ENCODE measurements around the gene SLC39A13.
A peak's percentile ranks its signal among the peaks of the same experiment; 100 is the strongest.

SLC39A13 gene

GRCh38 chr11:47375020-47375419, 33.4 kb upstream of the SLC39A13 start:
- H3K27me3 ChIP-seq (ENCODE audit: control insufficient read depth in 1 of 2, insufficient read depth in 2 of 2, low read length in 2 of 2), result no peaks in the 10 kb centered on the region
- H3K4me3 ChIP-seq (ENCODE audit: low read depth in 1 of 2, low read length in 2 of 2), result no peak overlapping the region
- no peak overlapping the region for H3K9ac ChIP-seq (ENCODE audit: low read length)
- no peaks in the 10 kb centered on the region for H3K4me1 ChIP-seq (ENCODE audit: insufficient read depth, low read length)
- H3K36me3 ChIP-seq (ENCODE audit: insufficient read depth, low read length), result no peaks in the 10 kb centered on the region
- no peaks in the 10 kb centered on the region for H3K9me3 ChIP-seq (ENCODE audit: low read length)
- H3K27ac ChIP-seq (ENCODE audit: low read depth, low read length), result no peak overlapping the region

DNA sequence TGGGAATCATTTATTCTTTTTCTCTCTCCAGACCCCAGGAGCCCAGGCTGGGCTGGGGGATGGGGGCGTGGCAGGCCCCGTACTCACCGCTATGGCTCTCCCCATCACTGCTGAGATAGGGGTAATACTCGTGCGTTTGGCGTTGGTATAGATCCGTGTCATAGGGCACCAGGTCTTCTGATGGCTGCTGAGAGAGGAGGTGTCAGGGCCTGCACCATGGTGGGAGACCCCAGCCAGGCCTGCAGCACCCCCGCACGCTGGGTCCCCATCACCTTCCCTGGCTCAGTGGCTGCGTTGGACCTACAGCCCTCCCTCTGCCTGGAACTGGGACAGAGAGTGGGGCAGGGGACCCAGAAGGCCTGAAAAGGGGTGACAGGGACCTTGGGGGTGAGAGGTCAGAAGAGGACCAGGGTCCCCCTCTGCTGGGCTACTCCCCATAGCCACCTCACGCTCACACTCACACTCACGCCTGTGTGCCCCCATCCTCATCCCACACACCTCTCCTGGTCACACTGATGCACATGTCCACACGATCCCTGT, 32.8 kb upstream of the SLC39A13 start:
- Histone ChIP-seq H3K4me3 (ENCODE audit: low read depth in 1 of 2, low read length in 2 of 2) (no peak overlapping the region), H3K36me3 (ENCODE audit: insufficient read depth, low read length) (no peaks in the 10 kb centered on the region), H3K9me3 (ENCODE audit: low read length) (no peaks in the 10 kb centered on the region), H3K27me3 (ENCODE audit: control insufficient read depth in 1 of 2, insufficient read depth in 2 of 2, low read length in 2 of 2) (no peaks in the 10 kb centered on the region), H3K9ac (ENCODE audit: low read length) (no peak overlapping the region), H3K27ac (ENCODE audit: low read depth, low read length) (no peak overlapping the region), H3K4me1 (ENCODE audit: insufficient read depth, low read length) (no peaks in the 10 kb centered on the region)

DNA sequence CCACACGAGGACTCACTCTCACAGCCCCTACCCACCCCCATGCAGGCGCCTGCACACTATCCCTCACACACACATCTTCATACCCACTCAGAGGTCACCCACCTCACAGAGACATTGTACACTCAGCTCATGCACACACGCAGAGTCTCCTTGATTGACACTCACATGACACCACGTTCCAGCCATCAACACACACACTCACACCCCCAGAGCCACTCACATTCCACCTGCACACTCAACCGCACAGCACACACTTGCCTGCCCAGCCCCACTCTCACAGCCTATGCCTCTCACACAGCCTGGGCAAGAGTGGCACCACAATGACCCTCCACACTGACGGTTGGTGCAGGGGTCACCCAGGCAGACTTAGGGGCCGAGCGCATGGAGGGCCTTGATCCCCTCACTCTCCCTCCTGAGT, 32.3 kb upstream of the SLC39A13 start:
- Histone ChIP-seq H3K36me3 (ENCODE audit: insufficient read depth, low read length) (no peaks in the 10 kb centered on the region), H3K27ac (ENCODE audit: low read depth, low read length) (no peak overlapping the region), H3K4me1 (ENCODE audit: insufficient read depth, low read length) (no peaks in the 10 kb centered on the region)

GRCh38 chr11:47376525-47377371, 31.6 kb upstream of the SLC39A13 start:
- peak overlapping the region in 1 of 2 donors; percentile 18 for H3K4me3 ChIP-seq (ENCODE audit: low read depth in 1 of 2, low read length in 2 of 2)
- H3K9me3 ChIP-seq (ENCODE audit: low read length), result no peaks in the 10 kb centered on the region
- H3K4me1 ChIP-seq (ENCODE audit: insufficient read depth, low read length), result no peaks in the 10 kb centered on the region
- no peaks in the 10 kb centered on the region for H3K27me3 ChIP-seq (ENCODE audit: control insufficient read depth in 1 of 2, insufficient read depth in 2 of 2, low read length in 2 of 2)
- no peaks in the 10 kb centered on the region for H3K36me3 ChIP-seq (ENCODE audit: insufficient read depth, low read length)
- no peak overlapping the region for H3K9ac ChIP-seq (ENCODE audit: low read length)
- H3K27ac ChIP-seq (ENCODE audit: low read depth, low read length), result no peak overlapping the region

More for the DNA sequence above, 32.3 kb upstream of the SLC39A13 start:
- Histone ChIP-seq H3K27me3 (ENCODE audit: control insufficient read depth in 1 of 2, insufficient read depth in 2 of 2, low read length in 2 of 2) (no peaks in the 10 kb centered on the region), H3K9ac (ENCODE audit: low read length) (no peak overlapping the region), H3K4me3 (ENCODE audit: low read depth in 1 of 2, low read length in 2 of 2) (peak overlapping the region in 1 of 2 donors; percentile 18), H3K9me3 (ENCODE audit: low read length) (no peaks in the 10 kb centered on the region)

GRCh38 chr11:47377571-47378009, 30.8 kb upstream of the SLC39A13 start:
- Histone ChIP-seq H3K9ac (ENCODE audit: low read length) (no peak overlapping the region), H3K4me3 (ENCODE audit: low read depth in 1 of 2, low read length in 2 of 2) (no peak overlapping the region), H3K27me3 (ENCODE audit: control insufficient read depth in 1 of 2, insufficient read depth in 2 of 2, low read length in 2 of 2) (no peaks in the 10 kb centered on the region), H3K9me3 (ENCODE audit: low read length) (no peaks in the 10 kb centered on the region), H3K4me1 (ENCODE audit: insufficient read depth, low read length) (no peaks in the 10 kb centered on the region), H3K36me3 (ENCODE audit: insufficient read depth, low read length) (no peaks in the 10 kb centered on the region), H3K27ac (ENCODE audit: low read depth, low read length) (no peak overlapping the region)

DNA sequence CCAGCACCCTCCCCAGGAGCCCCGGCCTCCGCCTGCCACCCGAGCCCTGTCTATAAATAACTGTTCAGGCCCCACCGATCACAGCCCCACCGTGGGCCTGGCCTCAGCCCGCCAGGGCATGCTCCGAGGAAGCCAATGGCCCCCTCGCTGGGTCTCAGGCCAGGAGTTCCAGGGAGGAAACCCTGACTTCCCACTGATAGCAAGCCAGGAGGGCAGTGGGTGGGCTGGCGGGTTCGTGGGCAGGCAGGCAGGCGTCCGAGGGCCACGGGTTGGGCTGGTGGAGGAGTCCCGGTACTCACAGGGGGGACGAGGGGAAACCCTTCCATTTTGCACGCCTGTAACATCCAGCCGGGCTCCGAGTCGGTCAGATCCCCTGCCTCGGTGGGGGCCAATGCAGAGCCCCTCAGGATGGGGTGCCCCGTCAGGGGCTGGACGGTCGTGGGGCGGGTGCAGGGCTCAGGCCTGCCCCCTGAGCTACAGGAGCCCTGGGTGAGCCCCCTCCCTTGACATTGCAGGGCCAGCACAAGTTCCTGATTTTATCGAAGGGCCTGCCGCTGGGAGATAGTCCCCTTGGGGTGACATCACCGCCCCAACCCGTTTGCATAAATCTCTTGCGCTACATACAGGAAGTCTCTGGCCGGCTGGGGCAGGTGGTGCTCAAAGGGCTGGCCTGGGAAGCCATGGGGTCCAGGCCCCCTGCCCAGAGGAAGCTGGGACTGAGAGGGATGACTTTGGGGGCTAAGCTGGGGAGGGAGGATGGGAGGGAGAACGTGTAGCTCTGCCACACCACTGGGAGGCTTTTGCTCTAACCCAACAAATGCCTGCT, 30.2 kb upstream of the SLC39A13 start, which contains the start of gene SPI1:
Gene SPI1 (minus strand): TSS at position 538 of the 826 bp plus-strand sequence. CDS start 194 bp downstream, at position 344.
- Histone ChIP-seq H3K27ac (ENCODE audit: low read depth, low read length) (no peak within 1 kb of the TSS), H3K36me3 (ENCODE audit: insufficient read depth, low read length) (no peaks in the 10 kb centered on the region), H3K4me3 (ENCODE audit: low read depth in 1 of 2, low read length in 2 of 2) (no peak within 1 kb of the TSS), H3K9ac (ENCODE audit: low read length) (no peak within 1 kb of the TSS), H3K9me3 (ENCODE audit: low read length) (no peaks in the 10 kb centered on the region), H3K27me3 (ENCODE audit: control insufficient read depth in 1 of 2, insufficient read depth in 2 of 2, low read length in 2 of 2) (no peaks in the 10 kb centered on the region), H3K4me1 (ENCODE audit: insufficient read depth, low read length) (no peaks in the 10 kb centered on the region)

GRCh38 chr11:47378836-47379170, 29.6 kb upstream of the SLC39A13 start:
- Histone ChIP-seq H3K27ac (ENCODE audit: low read depth, low read length) (no peak overlapping the region), H3K27me3 (ENCODE audit: control insufficient read depth in 1 of 2, insufficient read depth in 2 of 2, low read length in 2 of 2) (no peaks in the 10 kb centered on the region), H3K9me3 (ENCODE audit: low read length) (no peaks in the 10 kb centered on the region), H3K4me1 (ENCODE audit: insufficient read depth, low read length) (no peaks in the 10 kb centered on the region), H3K9ac (ENCODE audit: low read length) (no peak overlapping the region), H3K36me3 (ENCODE audit: insufficient read depth, low read length) (no peaks in the 10 kb centered on the region), H3K4me3 (ENCODE audit: low read depth in 1 of 2, low read length in 2 of 2) (no peak overlapping the region)

DNA sequence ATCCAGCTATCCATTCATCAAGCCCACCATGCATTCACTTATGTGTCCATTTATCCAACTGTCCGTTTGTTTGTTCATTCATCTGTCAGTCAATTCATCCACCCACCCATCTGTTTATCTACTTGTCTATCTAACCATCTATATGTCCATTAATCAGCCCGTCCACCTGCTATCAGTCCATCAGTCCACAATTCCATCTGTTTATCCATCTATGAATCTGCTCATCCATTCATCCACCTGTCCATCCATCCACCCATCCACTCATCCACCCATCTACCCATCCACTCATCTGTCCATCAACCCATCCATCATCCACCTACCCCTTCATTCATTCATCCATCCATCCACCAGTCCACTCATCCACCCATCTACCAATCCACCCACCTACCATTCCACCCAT, 29.1 kb upstream of the SLC39A13 start:
- H3K36me3 ChIP-seq (ENCODE audit: insufficient read depth, low read length), result no peaks in the 10 kb centered on the region
- no peak overlapping the region for H3K4me3 ChIP-seq (ENCODE audit: low read depth in 1 of 2, low read length in 2 of 2)

DNA sequence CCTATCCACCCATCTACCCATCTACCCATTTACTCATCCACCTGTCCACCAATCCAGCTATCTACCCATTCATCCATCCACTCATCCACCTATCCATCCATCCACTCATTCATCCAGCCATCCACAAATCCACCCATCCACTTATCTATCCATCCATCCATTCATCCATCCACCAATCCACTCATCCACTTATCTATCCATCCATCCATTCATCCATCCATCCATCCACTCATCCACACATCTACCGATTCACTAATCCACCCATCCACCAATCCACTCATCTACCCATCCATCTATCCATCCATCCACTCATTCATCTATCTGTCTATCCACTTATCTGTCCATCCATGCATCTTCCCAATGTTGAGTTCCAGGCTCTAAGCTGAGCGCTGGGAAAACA, 28.3 kb upstream of the SLC39A13 start:
- H3K4me1 ChIP-seq (ENCODE audit: insufficient read depth, low read length), result no peaks in the 10 kb centered on the region
- H3K27me3 ChIP-seq (ENCODE audit: control insufficient read depth in 1 of 2, insufficient read depth in 2 of 2, low read length in 2 of 2), result no peaks in the 10 kb centered on the region
- H3K4me3 ChIP-seq (ENCODE audit: low read depth in 1 of 2, low read length in 2 of 2), result no peak overlapping the region
- no peak overlapping the region for H3K9ac ChIP-seq (ENCODE audit: low read length)
- H3K27ac ChIP-seq (ENCODE audit: low read depth, low read length), result no peak overlapping the region
- no peaks in the 10 kb centered on the region for H3K9me3 ChIP-seq (ENCODE audit: low read length)
- H3K36me3 ChIP-seq (ENCODE audit: insufficient read depth, low read length), result no peaks in the 10 kb centered on the region

More for the DNA sequence above, 29.1 kb upstream of the SLC39A13 start:
- no peaks in the 10 kb centered on the region for H3K27me3 ChIP-seq (ENCODE audit: control insufficient read depth in 1 of 2, insufficient read depth in 2 of 2, low read length in 2 of 2)
- H3K27ac ChIP-seq (ENCODE audit: low read depth, low read length), result no peak overlapping the region
- H3K4me1 ChIP-seq (ENCODE audit: insufficient read depth, low read length), result no peaks in the 10 kb centered on the region
- no peaks in the 10 kb centered on the region for H3K9me3 ChIP-seq (ENCODE audit: low read length)
- H3K9ac ChIP-seq (ENCODE audit: low read length), result no peak overlapping the region

GRCh38 chr11:47383071-47383470, 25.3 kb upstream of the SLC39A13 start:
- Histone ChIP-seq H3K36me3 (ENCODE audit: insufficient read depth, low read length) (no peaks in the 10 kb centered on the region), H3K9me3 (ENCODE audit: low read length) (no peaks in the 10 kb centered on the region), H3K4me1 (ENCODE audit: insufficient read depth, low read length) (no peaks in the 10 kb centered on the region), H3K27ac (ENCODE audit: low read depth, low read length) (no peak overlapping the region), H3K27me3 (ENCODE audit: control insufficient read depth in 1 of 2, insufficient read depth in 2 of 2, low read length in 2 of 2) (no peaks in the 10 kb centered on the region), H3K4me3 (ENCODE audit: low read depth in 1 of 2, low read length in 2 of 2) (no peak overlapping the region), H3K9ac (ENCODE audit: low read length) (no peak overlapping the region)

DNA sequence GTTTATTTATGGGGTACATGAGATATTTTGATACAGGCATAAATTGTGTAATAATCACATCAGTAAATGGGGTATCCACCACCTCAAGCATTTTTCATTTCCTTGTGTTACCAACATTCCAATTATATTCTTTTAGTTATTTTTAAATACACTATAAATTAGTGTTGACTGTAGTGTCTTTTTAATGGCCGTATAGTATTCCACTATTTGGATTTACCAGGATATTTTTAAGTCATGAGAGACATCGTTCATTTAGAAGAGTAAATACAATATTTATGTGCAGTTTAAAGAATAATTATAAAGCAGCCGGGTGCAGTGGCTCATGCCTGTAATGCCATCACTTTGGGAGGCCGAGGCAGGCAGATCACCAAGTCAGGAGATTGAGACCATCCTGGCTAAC, 23.9 kb upstream of the SLC39A13 start:
- Histone ChIP-seq H3K4me1 (ENCODE audit: insufficient read depth, low read length) (no peaks in the 10 kb centered on the region), H3K4me3 (ENCODE audit: low read depth in 1 of 2, low read length in 2 of 2) (no peak overlapping the region), H3K9me3 (ENCODE audit: low read length) (no peaks in the 10 kb centered on the region), H3K27me3 (ENCODE audit: control insufficient read depth in 1 of 2, insufficient read depth in 2 of 2, low read length in 2 of 2) (no peaks in the 10 kb centered on the region), H3K36me3 (ENCODE audit: insufficient read depth, low read length) (no peaks in the 10 kb centered on the region), H3K27ac (ENCODE audit: low read depth, low read length) (no peak overlapping the region), H3K9ac (ENCODE audit: low read length) (no peak overlapping the region)

All from muscle layer of colon (tissue), 2 donors.